AG09319 (cell line): ENCODE results near the gene ACACB.
"Not testable (repeated sequence)": the region's sequence is repeated elsewhere in the genome, so short reads cannot be mapped to it uniquely, and the experiment has no call there.

ENCODE experiments used
- DNase-seq: peaks from one replicate; pipeline ENCODE4 v3.0.0-alpha.2; 2010; ENCODE audit warnings: low read depth; ENCODE audit errors: extremely low read depth
- TF ChIP-seq, protein P1 (sequence below): IDR thresholded peaks from 2 replicates; pipeline ENCODE4 v1.5.1; 2011; ENCODE audit warnings: low read depth, mild to moderate bottlenecking, inconsistent platforms, low read length, moderate library complexity

ACACB gene

GRCh38 chr12:109131154-109132050, 15.0 kb downstream of the ACACB start:
- no peak for DNase-seq
- TF ChIP-seq, protein P1, sequence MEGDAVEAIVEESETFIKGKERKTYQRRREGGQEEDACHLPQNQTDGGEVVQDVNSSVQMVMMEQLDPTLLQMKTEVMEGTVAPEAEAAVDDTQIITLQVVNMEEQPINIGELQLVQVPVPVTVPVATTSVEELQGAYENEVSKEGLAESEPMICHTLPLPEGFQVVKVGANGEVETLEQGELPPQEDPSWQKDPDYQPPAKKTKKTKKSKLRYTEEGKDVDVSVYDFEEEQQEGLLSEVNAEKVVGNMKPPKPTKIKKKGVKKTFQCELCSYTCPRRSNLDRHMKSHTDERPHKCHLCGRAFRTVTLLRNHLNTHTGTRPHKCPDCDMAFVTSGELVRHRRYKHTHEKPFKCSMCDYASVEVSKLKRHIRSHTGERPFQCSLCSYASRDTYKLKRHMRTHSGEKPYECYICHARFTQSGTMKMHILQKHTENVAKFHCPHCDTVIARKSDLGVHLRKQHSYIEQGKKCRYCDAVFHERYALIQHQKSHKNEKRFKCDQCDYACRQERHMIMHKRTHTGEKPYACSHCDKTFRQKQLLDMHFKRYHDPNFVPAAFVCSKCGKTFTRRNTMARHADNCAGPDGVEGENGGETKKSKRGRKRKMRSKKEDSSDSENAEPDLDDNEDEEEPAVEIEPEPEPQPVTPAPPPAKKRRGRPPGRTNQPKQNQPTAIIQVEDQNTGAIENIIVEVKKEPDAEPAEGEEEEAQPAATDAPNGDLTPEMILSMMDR, result no peak

DNA sequence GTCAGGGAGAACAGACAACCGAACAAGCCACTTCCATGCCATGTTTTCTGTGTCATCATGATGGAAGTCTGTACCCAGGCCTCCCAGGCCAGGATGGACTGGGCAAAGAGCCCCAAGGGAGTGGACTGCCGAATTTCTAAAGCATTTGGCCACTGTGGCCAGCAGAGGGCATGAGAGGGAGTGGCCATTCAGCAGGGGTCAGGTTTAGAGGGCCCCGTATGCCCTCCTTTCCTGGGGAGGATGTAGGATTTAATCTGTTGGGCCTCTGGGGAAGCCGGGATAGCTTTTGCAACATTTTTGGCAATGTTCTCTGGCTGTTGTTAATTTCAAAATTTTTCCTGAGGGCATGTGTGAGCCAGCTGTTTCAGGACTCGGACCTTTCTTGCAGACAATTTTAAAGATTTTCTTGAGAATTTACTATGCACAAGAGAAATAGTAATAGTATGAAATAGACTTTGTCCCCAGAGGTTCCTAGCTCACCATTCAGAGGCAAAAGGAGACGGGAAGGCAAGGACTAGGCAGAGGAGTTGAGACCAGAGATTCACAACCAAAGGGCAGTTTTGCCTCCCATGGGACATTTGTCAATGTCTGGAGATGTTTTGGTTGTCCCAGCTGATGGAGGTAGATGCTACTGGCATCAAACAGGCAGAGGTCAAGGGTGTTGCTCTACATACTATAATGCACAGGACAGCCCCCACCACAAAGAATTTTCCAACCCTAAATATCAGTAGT, 18.0 kb downstream of the ACACB start:
- DNase-seq, result peak; percentile 67
- TF ChIP-seq, protein P1, result peak; percentile 73

GRCh38 chr12:109137055-109137454, 20.7 kb downstream of the ACACB start:
- TF ChIP-seq, protein P1, result no peak
- DNase-seq, result no peak

DNA sequence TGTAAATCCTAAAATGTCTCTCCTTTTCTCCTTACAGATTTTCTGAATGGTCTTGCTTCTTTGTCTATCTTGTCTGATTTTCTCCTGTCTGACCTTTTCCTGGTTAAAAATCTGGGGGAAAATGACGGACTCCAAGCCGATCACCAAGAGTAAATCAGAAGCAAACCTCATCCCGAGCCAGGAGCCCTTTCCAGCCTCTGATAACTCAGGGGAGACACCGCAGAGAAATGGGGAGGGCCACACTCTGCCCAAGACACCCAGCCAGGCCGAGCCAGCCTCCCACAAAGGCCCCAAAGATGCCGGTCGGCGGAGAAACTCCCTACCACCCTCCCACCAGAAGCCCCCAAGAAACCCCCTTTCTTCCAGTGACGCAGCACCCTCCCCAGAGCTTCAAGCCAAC, 23.0 kb downstream of the ACACB start:
- no peak for DNase-seq
- TF ChIP-seq, protein P1, result no peak

- DNase-seq, result no peak
- TF ChIP-seq, protein P1, result no peak
These were observed 23.4 kb downstream of the ACACB start for GRCh38 chr12:109139791-109140190.

- TF ChIP-seq, protein P1, result no peak
- DNase-seq, result no peak
These were observed 24.2 kb downstream of the ACACB start for GRCh38 chr12:109140560-109140959.

DNA sequence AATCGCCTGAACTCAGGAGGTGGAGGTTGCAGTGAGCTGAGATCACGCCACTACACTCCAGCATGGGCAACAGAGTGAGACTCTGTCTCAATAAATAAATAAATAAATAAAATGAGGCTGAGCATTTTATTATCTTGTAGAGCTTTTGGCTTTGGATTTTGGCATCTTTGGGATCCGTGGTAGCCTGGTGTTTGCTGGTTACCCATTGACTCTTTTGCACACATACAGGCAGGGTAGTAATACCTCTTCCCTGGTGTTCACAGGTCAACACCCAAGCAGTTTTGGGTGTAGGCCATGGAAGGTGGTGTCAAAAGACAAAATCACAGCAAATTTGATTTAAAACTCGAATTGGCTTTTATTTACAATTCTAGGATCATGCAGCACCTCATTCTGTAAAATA, 27.8 kb downstream of the ACACB start:
- DNase-seq, result no peak
- TF ChIP-seq, protein P1, result no peak

- DNase-seq, result not testable (repeated sequence)
These were observed 30.7 kb downstream of the ACACB start for GRCh38 chr12:109147126-109147525.
